ENCODE measurements around the gene GOLGA6B. TPM values are rescaled to one million over a fixed set of nuclear protein-coding genes. Genes with fewer than 3 reads are reported as not detected.
A peak's percentile ranks its signal among the peaks of the same experiment; 100 is the strongest.
"Not testable (repeated sequence)": the region's sequence is repeated elsewhere in the genome, so short reads cannot be mapped to it uniquely, and the experiment has no call there.

Gene GOLGA6B
- total and polyA plus RNA-seq, 2 of the 13 experiments (the other 11 are each of a cell fraction or from before 2014, with no cell fraction given), result 0.04 TPM; not detected in 1

DNA sequence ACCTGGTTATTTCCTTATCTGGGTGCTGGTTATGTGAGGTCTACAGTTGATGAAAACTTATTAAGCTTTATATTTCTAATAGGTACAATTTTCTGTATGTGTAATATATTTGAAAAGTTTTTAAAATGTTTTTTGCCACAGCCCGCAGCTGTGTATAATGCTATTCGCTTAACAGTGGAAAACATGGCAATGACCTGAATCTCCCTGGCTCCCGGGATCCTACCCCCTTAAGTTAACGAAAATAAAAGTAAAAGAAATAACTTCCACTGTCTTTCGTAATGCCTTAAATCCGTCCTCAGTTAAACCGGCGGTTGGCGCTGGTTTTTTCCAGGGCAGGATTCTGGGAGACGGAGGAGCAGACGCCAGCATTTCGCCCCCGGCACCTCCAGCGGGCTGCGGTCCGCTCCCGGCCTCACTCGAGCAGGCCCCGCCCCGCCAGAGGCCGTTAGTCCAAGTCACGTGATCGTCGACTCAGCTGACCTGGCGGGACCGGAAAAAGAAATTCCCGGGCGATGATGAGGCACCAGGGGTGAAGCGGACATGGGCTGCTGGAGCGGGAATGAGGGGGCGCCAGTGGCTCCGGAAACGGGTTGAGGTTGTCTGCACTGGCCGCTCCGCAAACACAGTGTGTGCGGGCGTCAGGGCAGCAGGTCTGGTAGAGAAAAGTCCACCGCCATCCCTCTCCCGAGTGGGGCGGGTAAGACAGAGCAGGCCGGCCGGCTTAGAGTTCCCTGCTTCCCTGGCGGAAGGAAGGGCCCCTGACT is 17.8 kb upstream of the GOLGA6B start (continued):
- TF ChIP-seq KDM2A (CRISPR knock-in tag; IDR thresholded peaks at IDR 0.05; ENCODE audit: borderline replicate concordance, low read depth) (peak; percentile 84), ZNF768 (CRISPR knock-in tag; IDR thresholded peaks at IDR 0.05) (peak; percentile 41; the same call in 1 of the 2 replicates), KDM3A (CRISPR knock-in tag; IDR thresholded peaks at IDR 0.05; ENCODE audit: low read depth) (peak; percentile 67; the same call in 1 of the 2 replicates), DMAP1 (CRISPR knock-in tag; IDR thresholded peaks at IDR 0.05) (peak; percentile 52; the same call in 1 of the 2 replicates), SAP130 (CRISPR knock-in tag; IDR thresholded peaks at IDR 0.05; ENCODE audit: low read depth) (peak; percentile 87), SP1 (CRISPR knock-in tag; IDR thresholded peaks at IDR 0.05) (peak; percentile 75), HOXD1 (CRISPR knock-in tag; IDR thresholded peaks at IDR 0.05) (0 out of 2 replicates have a peak, but pooled peaks have one; percentile 39), CBFB (CRISPR knock-in tag; IDR thresholded peaks at IDR 0.05) (peak; percentile 64; the same call in 1 of the 2 replicates), SOX5 (CRISPR knock-in tag; IDR thresholded peaks at IDR 0.05; ENCODE audit: borderline replicate concordance) (0 out of 2 replicates have a peak, but pooled peaks have one; percentile 21), MXD4 (CRISPR knock-in tag; IDR thresholded peaks at IDR 0.05) (0 out of 2 replicates have a peak, but pooled peaks have one; percentile 43), HDAC2 (CRISPR knock-in tag; IDR thresholded peaks at IDR 0.05) (peak; percentile 67; the same call in 1 of the 2 replicates), ZSCAN9 (CRISPR knock-in tag; IDR thresholded peaks at IDR 0.05; ENCODE audit: borderline replicate concordance) (0 out of 2 replicates have a peak, but pooled peaks have one; percentile 46), NFKB2 (CRISPR knock-in tag; IDR thresholded peaks at IDR 0.05; ENCODE audit: borderline replicate concordance) (peak; percentile 58; the same call in 1 of the 2 replicates), ELF3 (CRISPR knock-in tag; IDR thresholded peaks at IDR 0.05) (peak; percentile 48; the same call in 1 of the 2 replicates), BCL6 (CRISPR knock-in tag; IDR thresholded peaks at IDR 0.05) (0 out of 2 replicates have a peak, but pooled peaks have one; percentile 20), ZFY (CRISPR knock-in tag; IDR thresholded peaks at IDR 0.05) (peak; percentile 83), ZNF614 (CRISPR knock-in tag; IDR thresholded peaks at IDR 0.05; ENCODE audit: borderline replicate concordance) (peak; percentile 28; the same call in 1 of the 2 replicates), ELF1 (CRISPR knock-in tag; IDR thresholded peaks at IDR 0.05) (peak; percentile 81), RBFOX2 (IDR thresholded peaks at IDR 0.05; ENCODE audit: low read depth, low read length) (peak; percentile 55), MIER3 (CRISPR knock-in tag; IDR thresholded peaks at IDR 0.05; ENCODE audit: borderline replicate concordance) (peak; percentile 57; the same call in 1 of the 2 replicates), IRF2 (CRISPR knock-in tag; IDR thresholded peaks at IDR 0.05) (peak; percentile 62; the same call in 1 of the 2 replicates)
- TF ChIP-seq, protein P1, sequence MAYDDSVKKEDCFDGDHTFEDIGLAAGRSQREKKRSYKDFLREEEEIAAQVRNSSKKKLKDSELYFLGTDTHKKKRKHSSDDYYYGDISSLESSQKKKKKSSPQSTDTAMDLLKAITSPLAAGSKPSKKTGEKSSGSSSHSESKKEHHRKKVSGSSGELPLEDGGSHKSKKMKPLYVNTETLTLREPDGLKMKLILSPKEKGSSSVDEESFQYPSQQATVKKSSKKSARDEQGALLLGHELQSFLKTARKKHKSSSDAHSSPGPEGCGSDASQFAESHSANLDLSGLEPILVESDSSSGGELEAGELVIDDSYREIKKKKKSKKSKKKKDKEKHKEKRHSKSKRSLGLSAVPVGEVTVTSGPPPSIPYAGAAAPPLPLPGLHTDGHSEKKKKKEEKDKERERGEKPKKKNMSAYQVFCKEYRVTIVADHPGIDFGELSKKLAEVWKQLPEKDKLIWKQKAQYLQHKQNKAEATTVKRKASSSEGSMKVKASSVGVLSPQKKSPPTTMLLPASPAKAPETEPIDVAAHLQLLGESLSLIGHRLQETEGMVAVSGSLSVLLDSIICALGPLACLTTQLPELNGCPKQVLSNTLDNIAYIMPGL (CRISPR knock-in tag; IDR thresholded peaks at IDR 0.05; ENCODE audit: borderline replicate concordance in 1 of 2, low read depth in 1 of 2), result peak in 1 of 2 experiments; percentile 35; a peak in 1 of 4 replicates
- TF ChIP-seq, protein P2, sequence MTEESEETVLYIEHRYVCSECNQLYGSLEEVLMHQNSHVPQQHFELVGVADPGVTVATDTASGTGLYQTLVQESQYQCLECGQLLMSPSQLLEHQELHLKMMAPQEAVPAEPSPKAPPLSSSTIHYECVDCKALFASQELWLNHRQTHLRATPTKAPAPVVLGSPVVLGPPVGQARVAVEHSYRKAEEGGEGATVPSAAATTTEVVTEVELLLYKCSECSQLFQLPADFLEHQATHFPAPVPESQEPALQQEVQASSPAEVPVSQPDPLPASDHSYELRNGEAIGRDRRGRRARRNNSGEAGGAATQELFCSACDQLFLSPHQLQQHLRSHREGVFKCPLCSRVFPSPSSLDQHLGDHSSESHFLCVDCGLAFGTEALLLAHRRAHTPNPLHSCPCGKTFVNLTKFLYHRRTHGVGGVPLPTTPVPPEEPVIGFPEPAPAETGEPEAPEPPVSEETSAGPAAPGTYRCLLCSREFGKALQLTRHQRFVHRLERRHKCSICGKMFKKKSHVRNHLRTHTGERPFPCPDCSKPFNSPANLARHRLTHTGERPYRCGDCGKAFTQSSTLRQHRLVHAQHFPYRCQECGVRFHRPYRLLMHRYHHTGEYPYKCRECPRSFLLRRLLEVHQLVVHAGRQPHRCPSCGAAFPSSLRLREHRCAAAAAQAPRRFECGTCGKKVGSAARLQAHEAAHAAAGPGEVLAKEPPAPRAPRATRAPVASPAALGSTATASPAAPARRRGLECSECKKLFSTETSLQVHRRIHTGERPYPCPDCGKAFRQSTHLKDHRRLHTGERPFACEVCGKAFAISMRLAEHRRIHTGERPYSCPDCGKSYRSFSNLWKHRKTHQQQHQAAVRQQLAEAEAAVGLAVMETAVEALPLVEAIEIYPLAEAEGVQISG (CRISPR knock-in tag; IDR thresholded peaks at IDR 0.05), result peak; percentile 76
- not testable (repeated sequence) for TF ChIP-seq SP1 (IDR thresholded peaks at IDR 0.05)
- TF ChIP-seq, protein P3, sequence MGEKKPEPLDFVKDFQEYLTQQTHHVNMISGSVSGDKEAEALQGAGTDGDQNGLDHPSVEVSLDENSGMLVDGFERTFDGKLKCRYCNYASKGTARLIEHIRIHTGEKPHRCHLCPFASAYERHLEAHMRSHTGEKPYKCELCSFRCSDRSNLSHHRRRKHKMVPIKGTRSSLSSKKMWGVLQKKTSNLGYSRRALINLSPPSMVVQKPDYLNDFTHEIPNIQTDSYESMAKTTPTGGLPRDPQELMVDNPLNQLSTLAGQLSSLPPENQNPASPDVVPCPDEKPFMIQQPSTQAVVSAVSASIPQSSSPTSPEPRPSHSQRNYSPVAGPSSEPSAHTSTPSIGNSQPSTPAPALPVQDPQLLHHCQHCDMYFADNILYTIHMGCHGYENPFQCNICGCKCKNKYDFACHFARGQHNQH (CRISPR knock-in tag; IDR thresholded peaks at IDR 0.05), result 0 out of 2 replicates have a peak, but pooled peaks have one; percentile 34
- TF ChIP-seq, protein P4, sequence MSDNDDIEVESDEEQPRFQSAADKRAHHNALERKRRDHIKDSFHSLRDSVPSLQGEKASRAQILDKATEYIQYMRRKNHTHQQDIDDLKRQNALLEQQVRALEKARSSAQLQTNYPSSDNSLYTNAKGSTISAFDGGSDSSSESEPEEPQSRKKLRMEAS (IDR thresholded peaks at IDR 0.05), result peak; percentile 26; the same call in 1 of the 2 replicates

Measured in HepG2 (cell line).